GM12872 (cell line): ENCODE measurements around the gene C10orf143.

Source experiments
- TF ChIP-seq, protein P1 (sequence below): IDR thresholded peaks from 3 replicates; pipeline ENCODE4 v1.5.1; 2011; ENCODE audit warnings: low read depth, mild to moderate bottlenecking, low read length, moderate library complexity; ENCODE audit not compliant: insufficient read depth

The C10orf143 gene

GRCh38 chr10:130108934-130109604 is 1.6 kb downstream of the C10orf143 start:
- TF ChIP-seq, protein P1, sequence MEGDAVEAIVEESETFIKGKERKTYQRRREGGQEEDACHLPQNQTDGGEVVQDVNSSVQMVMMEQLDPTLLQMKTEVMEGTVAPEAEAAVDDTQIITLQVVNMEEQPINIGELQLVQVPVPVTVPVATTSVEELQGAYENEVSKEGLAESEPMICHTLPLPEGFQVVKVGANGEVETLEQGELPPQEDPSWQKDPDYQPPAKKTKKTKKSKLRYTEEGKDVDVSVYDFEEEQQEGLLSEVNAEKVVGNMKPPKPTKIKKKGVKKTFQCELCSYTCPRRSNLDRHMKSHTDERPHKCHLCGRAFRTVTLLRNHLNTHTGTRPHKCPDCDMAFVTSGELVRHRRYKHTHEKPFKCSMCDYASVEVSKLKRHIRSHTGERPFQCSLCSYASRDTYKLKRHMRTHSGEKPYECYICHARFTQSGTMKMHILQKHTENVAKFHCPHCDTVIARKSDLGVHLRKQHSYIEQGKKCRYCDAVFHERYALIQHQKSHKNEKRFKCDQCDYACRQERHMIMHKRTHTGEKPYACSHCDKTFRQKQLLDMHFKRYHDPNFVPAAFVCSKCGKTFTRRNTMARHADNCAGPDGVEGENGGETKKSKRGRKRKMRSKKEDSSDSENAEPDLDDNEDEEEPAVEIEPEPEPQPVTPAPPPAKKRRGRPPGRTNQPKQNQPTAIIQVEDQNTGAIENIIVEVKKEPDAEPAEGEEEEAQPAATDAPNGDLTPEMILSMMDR: 0 out of 3 replicates have a peak, but pooled peaks have one; percentile 2

DNA sequence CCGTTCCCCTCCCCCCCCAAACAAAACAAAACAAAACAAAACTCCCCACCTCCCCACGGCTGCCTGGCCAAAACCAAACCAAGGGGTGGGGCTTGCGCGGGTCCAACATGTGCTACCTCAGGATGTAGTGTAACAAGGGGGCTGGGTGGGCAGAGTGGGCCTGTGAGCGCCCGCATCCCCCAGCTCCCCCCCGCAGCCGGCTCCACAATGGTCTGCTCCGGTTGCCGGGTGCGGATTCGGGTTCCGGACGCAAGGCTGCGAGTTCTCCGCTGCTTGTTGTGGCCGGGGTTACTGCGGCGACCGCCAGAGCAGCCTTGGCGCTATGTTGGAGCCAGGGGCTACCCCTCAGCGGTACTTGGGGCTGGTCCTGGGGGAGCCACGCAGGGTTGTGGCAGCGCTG is 4.9 kb downstream of the C10orf143 start:
- TF ChIP-seq, protein P1: no peak

DNA sequence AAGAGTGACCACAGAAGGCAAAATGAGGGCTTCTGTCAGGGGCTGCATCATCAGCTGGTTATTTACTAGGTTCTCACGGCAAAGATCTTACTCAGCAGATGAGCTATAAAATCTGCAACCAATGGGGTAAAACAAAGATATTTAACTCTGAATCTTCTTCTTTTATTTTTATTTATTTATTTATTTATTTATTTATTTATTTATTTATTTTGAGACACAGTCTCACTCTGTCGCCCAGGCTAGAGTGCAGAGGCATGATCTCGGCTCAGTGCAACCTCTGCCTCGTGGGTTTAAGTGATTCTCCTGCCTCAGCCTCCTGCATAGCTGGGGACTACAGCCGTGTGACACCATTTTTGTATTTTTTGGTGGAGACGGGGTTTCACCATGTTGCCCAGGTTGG is 11.3 kb downstream of the C10orf143 start:
- TF ChIP-seq, protein P1: no peak

GRCh38 chr10:130080461-130080814 is 30.2 kb downstream of the C10orf143 start:
- TF ChIP-seq, protein P1: no peak

DNA sequence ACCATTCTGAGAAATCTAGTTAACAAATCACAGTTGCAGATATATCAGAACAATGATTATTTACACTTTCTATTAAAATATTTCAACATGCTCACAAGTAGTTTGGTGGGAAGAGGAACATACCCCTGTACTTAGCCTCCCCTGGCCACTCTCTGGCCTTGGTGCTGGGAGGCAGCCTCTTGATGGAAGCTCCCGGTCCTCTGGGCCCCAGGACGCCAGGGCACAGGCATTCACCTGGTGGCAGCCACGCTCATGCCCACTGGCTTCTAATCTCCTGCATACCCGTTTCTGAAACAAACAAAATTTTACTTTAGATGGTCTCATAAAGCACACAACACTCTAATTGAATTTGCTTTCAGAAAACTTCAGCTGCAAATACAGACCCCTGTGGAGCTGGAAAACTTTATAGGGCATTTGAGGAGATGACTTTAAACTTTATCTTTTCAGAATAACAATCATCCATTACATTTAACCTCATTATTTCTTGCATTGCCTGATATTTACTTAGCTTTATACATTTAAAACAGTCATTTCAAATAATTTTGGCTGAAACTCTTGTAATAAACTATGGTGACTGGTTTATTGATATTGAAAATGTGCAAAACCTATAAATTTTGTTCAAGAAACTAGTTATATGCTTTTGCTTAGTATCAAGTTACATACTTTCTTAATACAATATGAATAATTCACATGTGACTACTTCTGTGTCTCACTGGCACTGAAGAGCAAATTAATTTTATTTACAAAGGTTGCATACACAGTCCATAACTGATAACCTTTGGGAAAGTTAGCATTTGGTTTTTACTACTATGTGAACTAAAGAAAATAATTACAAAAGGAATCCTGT is 30.8 kb downstream of the C10orf143 start:
- TF ChIP-seq, protein P1: no peak

DNA sequence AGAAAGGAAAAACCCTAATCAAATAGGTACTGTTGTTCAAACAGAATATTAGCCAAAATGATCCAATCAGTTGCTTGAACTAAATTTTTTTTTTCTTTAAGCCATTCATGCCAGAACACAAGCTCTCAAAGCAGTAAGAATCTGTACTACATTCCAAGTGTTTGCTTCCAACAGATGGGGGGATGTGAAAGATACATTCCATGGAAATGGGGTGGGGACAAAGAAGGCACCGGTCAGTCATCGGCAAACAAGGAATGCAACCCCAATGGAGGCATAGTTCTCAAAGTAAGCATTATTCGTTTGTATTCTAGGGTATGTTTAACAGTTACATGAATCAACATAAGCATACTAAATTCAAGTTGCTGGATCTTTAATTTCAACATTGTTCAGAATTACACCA is 32.5 kb downstream of the C10orf143 start:
- TF ChIP-seq, protein P1: no peak

DNA sequence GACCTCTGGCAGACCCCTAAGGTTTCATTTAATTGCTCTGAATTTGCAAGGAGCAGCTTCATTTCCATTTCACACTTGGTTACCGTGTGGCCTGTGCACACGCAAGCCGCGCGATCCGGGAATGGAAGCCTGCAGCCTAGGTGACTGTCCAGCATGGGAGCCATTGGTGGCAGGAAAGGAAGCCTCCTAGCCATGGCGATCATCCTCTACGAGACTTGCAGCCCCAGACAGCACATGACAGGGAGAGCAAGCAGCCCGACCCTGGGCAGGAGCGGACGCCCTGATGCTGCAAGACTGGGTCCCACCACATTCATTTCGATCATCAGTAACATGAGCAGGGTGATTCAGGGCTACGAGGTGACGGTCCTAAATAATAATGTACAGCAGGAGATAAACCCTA is 33.9 kb downstream of the C10orf143 start:
- TF ChIP-seq, protein P1: no peak
